Lung (tissue), 12 donors: ENCODE data around the gene SYNGR3. TPM values are rescaled to one million over a fixed set of nuclear protein-coding genes. Genes with fewer than 3 reads are reported as not detected.

ENCODE experiments used
- ATAC-seq: fragments of 200-7000 bp; cut with Tn5 transposase; one replicate; pipeline ENCODE4 v1.9.1; 2020; ENCODE audit warnings: moderate number of reproducible peaks; ENCODE audit not compliant: insufficient read depth, low FRiP score
- DNase-seq, 3 donors: peaks; one replicate each; pipeline ENCODE4 v3.0.0-alpha.2; 2013 to 2017
- H3K27ac ChIP-seq, 2 donors: one replicate each; pipeline ENCODE4 v1.5.1; 2013; ENCODE audit warnings: mild to moderate bottlenecking in 2 of 2, moderate library complexity in 2 of 2, control low read depth in 1 of 2, inconsistent platforms in 1 of 2, low read depth in 1 of 2, low read length in 1 of 2
- H3K27me3 ChIP-seq, 3 donors: one replicate each; pipeline ENCODE4 v1.5.1; 2013; ENCODE audit warnings: low read length in 2 of 3; ENCODE audit not compliant: control insufficient read depth in 3 of 3, insufficient read depth in 3 of 3
- H3K36me3 ChIP-seq, 4 donors: one replicate each; pipeline ENCODE4 v1.5.1; 2013; ENCODE audit warnings: low read length in 4 of 4, mild to moderate bottlenecking in 1 of 4, moderate library complexity in 1 of 4; ENCODE audit not compliant: control insufficient read depth in 4 of 4, insufficient read depth in 4 of 4
- H3K4me1 ChIP-seq, 5 donors: one replicate each; pipeline ENCODE4 v1.5.1; 2013; ENCODE audit warnings: low read length in 5 of 5, mild to moderate bottlenecking in 2 of 5, moderate library complexity in 1 of 5; ENCODE audit not compliant: control insufficient read depth in 5 of 5, insufficient read depth in 5 of 5
- H3K4me3 ChIP-seq: one replicate; pipeline ENCODE4 v1.5.1; 2013; ENCODE audit warnings: mild to moderate bottlenecking, control low read depth, moderate library complexity
- H3K9ac ChIP-seq, 2 donors: one replicate each; pipeline ENCODE4 v1.5.1; 2013; ENCODE audit warnings: low read length in 2 of 2, control low read depth in 1 of 2; ENCODE audit not compliant: insufficient read depth in 1 of 2
- H3K9me3 ChIP-seq, 4 donors: one replicate each; pipeline ENCODE4 v1.5.1; 2013; ENCODE audit warnings: low read length in 3 of 4, mild to moderate bottlenecking in 1 of 4, moderate library complexity in 1 of 4; ENCODE audit not compliant: control insufficient read depth in 4 of 4, insufficient read depth in 3 of 4
- CTCF ChIP-seq: IDR thresholded peaks from 2 replicates; pipeline ENCODE4 v1.5.1; 2012; ENCODE audit warnings: mild to moderate bottlenecking; ENCODE audit errors: control extremely low read depth, extremely low read depth
- WGBS, 2 donors: extraction: QIAGEN DNeasy Blood & Tissue Kit; methylation state at CpG; one replicate each; pipeline ENCODE4 v1.1.7; 2013; 5-methylcytosine and 5-hydroxymethylcytosine counted together
- polyA plus RNA-seq, 2 donors: library from polyadenylated mRNA; stranded (reverse); fragments of 200-250 nt; gene quantifications; one replicate each; pipeline ENCODE4 v1.2.1, GENCODE V29; 2013
- total RNA-seq, 2 donors: library from RNA; depleted of rRNA in 1 of 2; stranded (reverse); fragments of >200 nt in 1 of 2; gene quantifications; one replicate each; pipeline ENCODE4 v1.2.1, GENCODE V29; 2014 to 2021
- donor health status: control.
- donor health status: control.
- donor health status: Bipolar disorder and iron deficiency.
- donor health status: healthy.
- donor health status: DM: yes; HTN: yes; CAD: no.

SYNGR3 gene
- total and polyA plus RNA-seq, 4 donors: 0.10 to 0.69 (median 0.43) TPM

GRCh38 chr16:2027024-2028010, 37.5 kb downstream of the SYNGR3 start:
- Histone ChIP-seq H3K4me3 (peak overlapping the region; percentile 54), H3K9ac (no peak overlapping the region), H3K36me3 (peaks cover 0 to 12% (median 0%) of the 10 kb centered on the region in 4 donors), H3K9me3 (no peaks in the 10 kb centered on the region), H3K4me1 (peaks cover 0 to 44% (median 22%) of the 10 kb centered on the region in 5 donors), H3K27ac (peak overlapping the region; percentile 80 to 82), H3K27me3 (no peaks in the 10 kb centered on the region)
- DNase-seq (no peak), ATAC-seq (no peak)
- 4 to 16% methylated on average over 49 to 76 of the region's 76 CpGs for WGBS, 2 donors
- no peak for TF ChIP-seq CTCF

- Histone ChIP-seq H3K4me1 (peaks cover 0 to 44% (median 25%) of the 10 kb centered on the region in 5 donors), H3K27ac (peak overlapping the region; percentile 43 to 65)
These were observed 38.4 kb downstream of the SYNGR3 start for GRCh38 chr16:2028146-2028545.

GRCh38 chr16:2028620-2029220, 39.0 kb downstream of the SYNGR3 start:
- Histone ChIP-seq H3K9ac (no peak overlapping the region), H3K36me3 (peaks cover 0 to 15% (median 0%) of the 10 kb centered on the region in 4 donors), H3K9me3 (no peaks in the 10 kb centered on the region), H3K27me3 (no peaks in the 10 kb centered on the region), H3K27ac (peak overlapping the region in 1 of 2 donors; percentile 65), H3K4me1 (peaks cover 0 to 45% (median 27%) of the 10 kb centered on the region in 5 donors), H3K4me3 (peak overlapping the region; percentile 54)
- DNase-seq (no peak), ATAC-seq (no peak)
- 67 to 71% methylated on average over 18 of the region's 18 CpGs for WGBS, 2 donors
- TF ChIP-seq CTCF: no peak

More at GRCh38 chr16:2028146-2028545, 38.4 kb downstream of the SYNGR3 start:
- DNase-seq (no peak), ATAC-seq (no peak)
- Histone ChIP-seq H3K9ac (no peak overlapping the region), H3K36me3 (peaks cover 0 to 13% (median 0%) of the 10 kb centered on the region in 4 donors), H3K4me3 (peak overlapping the region; percentile 54), H3K27me3 (no peaks in the 10 kb centered on the region), H3K9me3 (no peaks in the 10 kb centered on the region)
- no peak for TF ChIP-seq CTCF
- 45 to 46% methylated on average over 3 of the region's 3 CpGs for whole genome bisulfite sequencing, 2 donors
